Measurements from ENCODE around the gene UTF1. TPM values are rescaled to one million over a fixed set of nuclear protein-coding genes. Genes with fewer than 3 reads are reported as not detected.

Gene UTF1
- polyA plus RNA-seq, 3 donors: 0.14 to 0.48 (median 0.24) TPM

- Mint-ChIP-seq H3K36me3 (no peaks in the 10 kb centered on the region), H3K27ac (no peak overlapping the region), H3K4me3 (no peak overlapping the region), H3K27me3 (ENCODE audit: low read depth in 3 of 3) (peaks cover 6 to 22% (median 11%) of the 10 kb centered on the region in 3 donors), H3K4me1 (no peaks in the 10 kb centered on the region), H3K9me3 (peaks cover 0 to 12% (median 5%) of the 10 kb centered on the region in 7 donors)
- Histone ChIP-seq H3K4me1 (ENCODE audit: control insufficient read depth in 1 of 2, insufficient read depth in 2 of 2, low read length in 2 of 2) (no peaks in the 10 kb centered on the region), H2AFZ (ENCODE audit: insufficient read depth, low read depth, low read length, poor library complexity, severe bottlenecking) (no peak overlapping the region), H3K9ac (ENCODE audit: insufficient read depth, low read length, poor library complexity, severe bottlenecking) (no peak overlapping the region), H3K27ac (ENCODE audit: low read depth in 1 of 2, low read length in 2 of 2) (no peak overlapping the region), H3K79me2 (ENCODE audit: insufficient read depth, low read length) (no peaks in the 10 kb centered on the region), H3K27me3 (ENCODE audit: control insufficient read depth in 2 of 2, insufficient read depth in 2 of 2, low read length in 2 of 2) (no peaks in the 10 kb centered on the region), H3K4me3 (replicated peaks in 1 of 3; ENCODE audit: low read depth in 2 of 3, low read length in 3 of 3) (no peak overlapping the region), H4K20me1 (ENCODE audit: insufficient read depth, low read length) (no peaks in the 10 kb centered on the region), H3K4me2 (replicated peaks; ENCODE audit: extremely low read depth, low read length, poor library complexity, severe bottlenecking) (no peak overlapping the region), H3K36me3 (replicated peaks in 1 of 2; ENCODE audit: control insufficient read depth in 1 of 2, insufficient read depth in 2 of 2, low read length in 2 of 2) (no peaks in the 10 kb centered on the region), H3K9me3 (replicated peaks in 1 of 2; ENCODE audit: control insufficient read depth in 1 of 2, insufficient read depth in 1 of 2, low read length in 2 of 2) (no peaks in the 10 kb centered on the region)
- no peak for DNase-seq
- intact Hi-C loops (cut with micrococcal nuclease): no loop called here
- TF ChIP-seq CTCF (IDR thresholded peaks at IDR 0.05): no peak
- 96% methylated on average over 16 of the region's 19 CpGs for WGBS (ENCODE audit: insufficient coverage)
Observed at GRCh38 chr10:133195096-133195495, 34.9 kb upstream of the UTF1 start.

- no peaks in the 10 kb centered on the region for H3K36me3 ChIP-seq (replicated peaks in 1 of 2; ENCODE audit: control insufficient read depth in 1 of 2, insufficient read depth in 2 of 2, low read length in 2 of 2)
- no peak for DNase-seq
- no peak overlapping the region for H2AFZ ChIP-seq (ENCODE audit: insufficient read depth, low read depth, low read length, poor library complexity, severe bottlenecking)
- H3K27ac Mint-ChIP-seq: no peak overlapping the region
- H3K4me1 ChIP-seq (ENCODE audit: control insufficient read depth in 1 of 2, insufficient read depth in 2 of 2, low read length in 2 of 2): no peaks in the 10 kb centered on the region
- no peak overlapping the region for H3K4me3 Mint-ChIP-seq
- no peaks in the 10 kb centered on the region for H3K27me3 ChIP-seq (ENCODE audit: control insufficient read depth in 2 of 2, insufficient read depth in 2 of 2, low read length in 2 of 2)
- no peaks in the 10 kb centered on the region for H3K4me1 Mint-ChIP-seq
- 97% methylated on average over 20 of the region's 23 CpGs for WGBS (ENCODE audit: insufficient coverage)
- no peak overlapping the region for H3K4me2 ChIP-seq (replicated peaks; ENCODE audit: extremely low read depth, low read length, poor library complexity, severe bottlenecking)
- H3K27me3 Mint-ChIP-seq (ENCODE audit: low read depth in 3 of 3): peaks cover 4 to 22% (median 11%) of the 10 kb centered on the region in 3 donors
- no peaks in the 10 kb centered on the region for H3K36me3 Mint-ChIP-seq
- H3K27ac ChIP-seq (ENCODE audit: low read depth in 1 of 2, low read length in 2 of 2): no peak overlapping the region
- no peaks in the 10 kb centered on the region for H3K9me3 ChIP-seq (replicated peaks in 1 of 2; ENCODE audit: control insufficient read depth in 1 of 2, insufficient read depth in 1 of 2, low read length in 2 of 2)
- no peak overlapping the region for H3K4me3 ChIP-seq (replicated peaks in 1 of 3; ENCODE audit: low read depth in 2 of 3, low read length in 3 of 3)
- intact Hi-C loops (cut with micrococcal nuclease): no loop called here
- peaks cover 0 to 12% (median 5%) of the 10 kb centered on the region in 7 donors for H3K9me3 Mint-ChIP-seq
- no peak for TF ChIP-seq CTCF (IDR thresholded peaks at IDR 0.05)
- no peak overlapping the region for H3K9ac ChIP-seq (ENCODE audit: insufficient read depth, low read length, poor library complexity, severe bottlenecking)
- no peaks in the 10 kb centered on the region for H4K20me1 ChIP-seq (ENCODE audit: insufficient read depth, low read length)
- no peaks in the 10 kb centered on the region for H3K79me2 ChIP-seq (ENCODE audit: insufficient read depth, low read length)
Observed at GRCh38 chr10:133195611-133196010, 34.4 kb upstream of the UTF1 start.

Measured in CD14-positive monocyte (primary cell).